BLaER1 (cell line): ENCODE results near the gene COPS6.

Source experiments
- H3K27ac ChIP-seq: shearing (Covaris generic); formaldehyde crosslinking; 2 replicates; pipeline ENCODE4 v1.8.1; 2022
- H3K27me3 ChIP-seq: shearing (Covaris generic); formaldehyde crosslinking; 2 replicates; pipeline ENCODE4 v1.8.1; 2022
- H3K36me3 ChIP-seq: shearing (Covaris generic); formaldehyde crosslinking; 2 replicates; pipeline ENCODE4 v1.8.1; 2022
- H3K4me1 ChIP-seq: shearing (Covaris generic); formaldehyde crosslinking; 2 replicates; pipeline ENCODE4 v1.8.1; 2022
- H3K4me2 ChIP-seq: shearing (Covaris generic); formaldehyde crosslinking; 2 replicates; pipeline ENCODE4 v1.8.1; 2022
- H3K4me3 ChIP-seq: shearing (Covaris generic); formaldehyde crosslinking; 2 replicates; pipeline ENCODE4 v1.8.1; 2022
- H3K9ac ChIP-seq: shearing (Covaris generic); formaldehyde crosslinking; 2 replicates; pipeline ENCODE4 v1.8.1; 2022
- H3K9me3 ChIP-seq: shearing (Covaris generic); formaldehyde crosslinking; 2 replicates; pipeline ENCODE4 v1.8.1; 2022
- H4K20me1 ChIP-seq: shearing (Covaris generic); formaldehyde crosslinking; 2 replicates; pipeline ENCODE4 v1.8.1; 2022
- Cebpa-rat ChIP-seq: shearing (Covaris generic); IDR thresholded peaks from 2 replicates; pipeline ENCODE4 v1.8.1; 2022

COPS6 gene

DNA sequence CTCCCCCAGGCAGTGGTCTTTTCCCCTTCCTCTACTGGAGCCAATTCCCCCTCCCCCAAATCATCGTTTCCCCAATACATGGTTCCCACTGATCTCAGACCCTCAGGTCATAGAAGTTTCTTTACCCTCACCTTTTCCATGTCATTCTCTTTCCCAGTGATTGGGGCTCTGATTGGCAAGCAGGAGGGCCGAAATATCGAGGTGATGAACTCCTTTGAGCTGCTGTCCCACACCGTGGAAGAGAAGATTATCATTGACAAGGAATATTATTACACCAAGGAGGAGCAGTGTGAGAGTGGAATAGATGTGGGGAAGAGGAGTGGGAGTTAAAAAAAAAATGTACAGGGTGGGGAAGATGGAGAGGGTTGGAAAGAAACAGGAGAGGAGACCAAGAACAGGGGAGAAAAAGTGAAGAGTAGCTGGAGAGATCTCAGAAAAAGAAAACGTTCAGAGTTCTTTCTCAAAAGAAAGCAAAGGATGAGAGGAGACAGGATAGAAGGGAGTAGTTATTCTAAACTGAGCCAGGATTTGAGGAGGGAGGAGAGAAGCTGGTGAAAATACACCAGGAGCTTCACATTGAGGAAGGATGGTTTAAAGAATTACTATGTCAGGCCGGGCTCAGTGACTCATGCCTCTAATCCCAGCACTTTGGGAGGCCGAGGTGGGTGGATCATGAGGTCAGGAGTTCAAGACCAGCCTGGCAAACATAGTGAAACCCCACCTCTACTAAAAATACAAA is 858 bp downstream of the COPS6 start:
- no peak for TF ChIP-seq Cebpa-rat
- peaks cover 35% of the 10 kb centered on the region for H3K4me1 ChIP-seq
- peak overlapping the region; percentile 79 for H3K4me2 ChIP-seq
- H3K27ac ChIP-seq = peak overlapping the region; percentile 91
- peaks cover 41% of the 10 kb centered on the region for H4K20me1 ChIP-seq
- no peaks in the 10 kb centered on the region for H3K9me3 ChIP-seq
- no peaks in the 10 kb centered on the region for H3K27me3 ChIP-seq
- peaks cover 48% of the 10 kb centered on the region for H3K36me3 ChIP-seq
- H3K4me3 ChIP-seq = peak overlapping the region; percentile 87
- peak overlapping the region; percentile 96 for H3K9ac ChIP-seq

GRCh38 chr7:100090527-100091410 is 2.0 kb downstream of the COPS6 start:
- Histone ChIP-seq H3K4me3 (no peak overlapping the region), H3K36me3 (peaks cover 60% of the 10 kb centered on the region), H3K27me3 (no peaks in the 10 kb centered on the region), H4K20me1 (peaks cover 52% of the 10 kb centered on the region), H3K9me3 (no peaks in the 10 kb centered on the region), H3K4me1 (peaks cover 40% of the 10 kb centered on the region), H3K9ac (peak overlapping the region; percentile 96; the same call in 1 of the 2 replicates), H3K27ac (no peak overlapping the region), H3K4me2 (peak overlapping the region; percentile 79; the same call in 1 of the 2 replicates)
- no peak for TF ChIP-seq Cebpa-rat

DNA sequence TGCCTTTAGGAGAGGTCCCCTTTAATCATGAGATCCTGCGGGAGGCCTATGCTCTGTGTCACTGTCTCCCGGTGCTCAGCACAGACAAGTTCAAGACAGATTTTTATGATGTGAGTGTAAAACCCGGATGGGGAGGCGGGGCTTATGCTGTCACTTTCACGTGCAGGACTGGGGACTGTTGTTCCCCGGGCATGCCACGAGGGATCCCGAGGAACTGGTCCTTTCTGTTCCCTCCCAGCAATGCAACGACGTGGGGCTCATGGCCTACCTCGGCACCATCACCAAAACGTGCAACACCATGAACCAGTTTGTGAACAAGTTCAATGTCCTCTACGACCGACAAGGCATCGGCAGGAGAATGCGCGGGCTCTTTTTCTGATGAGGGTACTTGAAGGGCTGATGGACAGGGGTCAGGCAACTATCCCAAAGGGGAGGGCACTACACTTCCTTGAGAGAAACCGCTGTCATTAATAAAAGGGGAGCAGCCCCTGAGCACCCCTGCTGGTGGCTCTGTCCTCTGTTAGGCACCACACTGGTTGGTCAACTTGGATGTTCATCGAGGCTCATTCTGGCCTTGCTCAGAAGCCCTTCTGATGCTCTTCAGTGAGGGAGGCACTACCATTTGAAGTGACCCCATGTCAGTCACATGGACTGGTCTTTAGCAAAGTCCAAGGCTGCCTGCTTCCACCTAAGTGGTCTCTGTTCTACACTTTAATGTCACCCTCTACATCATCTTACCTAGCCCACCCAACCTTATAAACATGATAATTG is 2.8 kb downstream of the COPS6 start:
- H3K27ac ChIP-seq = no peak overlapping the region
- H4K20me1 ChIP-seq = peaks cover 60% of the 10 kb centered on the region

GRCh38 chr7:100093054-100093453 is 4.3 kb downstream of the COPS6 start:
- H3K36me3 ChIP-seq = peaks cover 82% of the 10 kb centered on the region
- H3K9ac ChIP-seq = no peak overlapping the region
- peaks cover 51% of the 10 kb centered on the region for H3K4me1 ChIP-seq
- no peaks in the 10 kb centered on the region for H3K27me3 ChIP-seq
- H3K4me2 ChIP-seq = no peak overlapping the region
- no peaks in the 10 kb centered on the region for H3K9me3 ChIP-seq
- H3K4me3 ChIP-seq = no peak overlapping the region
- TF ChIP-seq Cebpa-rat = no peak
- no peak overlapping the region for H3K27ac ChIP-seq
- H4K20me1 ChIP-seq = peaks cover 75% of the 10 kb centered on the region

More for the DNA sequence above, 2.8 kb downstream of the COPS6 start:
- no peaks in the 10 kb centered on the region for H3K27me3 ChIP-seq
- H3K9me3 ChIP-seq = no peaks in the 10 kb centered on the region
- H3K36me3 ChIP-seq = peaks cover 68% of the 10 kb centered on the region
- no peak overlapping the region for H3K9ac ChIP-seq
- peaks cover 47% of the 10 kb centered on the region for H3K4me1 ChIP-seq
- H3K4me2 ChIP-seq = no peak overlapping the region
- no peak overlapping the region for H3K4me3 ChIP-seq
- no peak for TF ChIP-seq Cebpa-rat

DNA sequence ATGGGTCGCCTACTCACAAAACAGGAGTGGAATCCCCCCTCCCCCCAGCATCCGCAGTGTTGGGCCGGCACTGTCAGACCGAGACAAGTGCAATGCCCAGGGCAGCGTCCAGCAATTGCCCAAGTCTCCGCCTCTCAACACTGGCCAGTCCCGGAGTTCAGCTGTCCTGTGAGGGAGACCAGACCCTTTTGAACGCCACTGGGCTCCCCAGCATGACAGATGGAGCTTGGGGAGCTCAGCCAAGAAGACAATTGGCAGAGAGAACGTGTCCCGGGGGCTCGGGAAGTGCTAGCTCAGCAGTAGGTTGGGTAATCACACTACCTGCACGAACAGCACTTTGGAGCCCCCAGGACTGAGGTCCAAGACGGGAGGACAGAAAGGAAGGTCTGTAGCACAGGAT is 4.7 kb downstream of the COPS6 start:
- H3K36me3 ChIP-seq = peaks cover 87% of the 10 kb centered on the region
- H3K4me3 ChIP-seq = no peak overlapping the region
- peaks cover 51% of the 10 kb centered on the region for H3K4me1 ChIP-seq
- H4K20me1 ChIP-seq = peaks cover 79% of the 10 kb centered on the region
- H3K4me2 ChIP-seq = no peak overlapping the region
- H3K9me3 ChIP-seq = no peaks in the 10 kb centered on the region
- H3K9ac ChIP-seq = peak overlapping the region; percentile 28; the same call in 1 of the 2 replicates
- TF ChIP-seq Cebpa-rat = no peak
- no peak overlapping the region for H3K27ac ChIP-seq
- no peaks in the 10 kb centered on the region for H3K27me3 ChIP-seq

- H4K20me1 ChIP-seq = peaks cover 82% of the 10 kb centered on the region
- H3K4me2 ChIP-seq = no peak overlapping the region
- no peaks in the 10 kb centered on the region for H3K27me3 ChIP-seq
- no peak overlapping the region for H3K27ac ChIP-seq
- H3K4me1 ChIP-seq = peaks cover 54% of the 10 kb centered on the region
- H3K36me3 ChIP-seq = peaks cover 92% of the 10 kb centered on the region
- no peak for TF ChIP-seq Cebpa-rat
- H3K9me3 ChIP-seq = no peaks in the 10 kb centered on the region
- peak overlapping the region; percentile 28; the same call in 1 of the 2 replicates for H3K9ac ChIP-seq
- H3K4me3 ChIP-seq = no peak overlapping the region
These were observed 5.2 kb downstream of the COPS6 start for GRCh38 chr7:100093925-100094486.

- Histone ChIP-seq H3K9ac (peak overlapping the region; percentile 59; the same call in 1 of the 2 replicates), H3K9me3 (no peaks in the 10 kb centered on the region), H3K36me3 (peaks cover 97% of the 10 kb centered on the region), H3K27ac (no peak overlapping the region), H3K4me3 (no peak overlapping the region), H4K20me1 (peaks cover 95% of the 10 kb centered on the region), H3K4me2 (no peak overlapping the region), H3K4me1 (peaks cover 52% of the 10 kb centered on the region), H3K27me3 (no peaks in the 10 kb centered on the region)
- TF ChIP-seq Cebpa-rat = no peak
These were observed 6.5 kb downstream of the COPS6 start for GRCh38 chr7:100095289-100095688.

DNA sequence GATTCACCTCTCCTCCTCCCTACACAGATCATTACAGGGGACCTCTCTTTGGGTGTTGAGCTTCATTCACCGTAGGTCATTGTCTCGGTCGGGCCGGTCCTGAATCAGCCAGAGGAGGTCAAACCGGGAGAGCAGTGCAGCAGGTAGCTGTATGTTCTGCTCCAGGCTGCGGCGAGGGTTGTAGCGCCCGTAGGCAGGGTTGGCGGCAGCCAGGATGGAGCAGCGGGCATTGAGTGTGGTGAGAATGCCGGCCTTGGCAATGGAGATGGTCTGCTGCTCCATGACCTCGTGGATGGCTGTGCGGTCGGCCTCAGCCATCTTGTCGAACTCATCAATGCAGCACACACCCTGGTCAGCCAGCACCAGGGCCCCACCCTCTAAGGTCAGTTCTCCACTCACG is 6.9 kb downstream of the COPS6 start:
- Histone ChIP-seq H3K9ac (peak overlapping the region; percentile 59; the same call in 1 of the 2 replicates), H3K27ac (no peak overlapping the region), H3K4me2 (no peak overlapping the region), H3K36me3 (peaks cover 93% of the 10 kb centered on the region), H3K4me1 (peaks cover 48% of the 10 kb centered on the region), H3K9me3 (no peaks in the 10 kb centered on the region), H4K20me1 (peaks cover 95% of the 10 kb centered on the region), H3K27me3 (no peaks in the 10 kb centered on the region), H3K4me3 (no peak overlapping the region)
- no peak for TF ChIP-seq Cebpa-rat

DNA sequence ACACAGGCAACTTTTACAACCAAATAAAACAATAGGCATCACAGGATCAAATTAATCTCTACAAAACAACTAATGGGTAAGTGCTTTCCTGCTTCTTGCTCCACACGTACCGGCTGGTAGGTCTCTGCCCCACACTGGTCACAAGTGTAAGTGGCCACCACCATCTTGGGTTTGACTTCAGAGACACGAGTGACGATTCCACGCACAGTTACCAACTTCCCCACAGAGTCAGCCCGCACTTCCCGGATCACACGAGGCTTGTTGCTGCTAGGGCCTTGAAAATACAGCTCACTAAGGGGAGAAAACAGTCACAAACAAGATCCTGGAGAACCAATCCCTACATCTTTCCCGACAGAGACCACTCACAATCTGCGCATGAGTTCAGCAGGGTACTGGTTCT is 10.1 kb downstream of the COPS6 start:
- no peak for TF ChIP-seq Cebpa-rat
- H3K4me2 ChIP-seq = peak overlapping the region; percentile 87
- no peaks in the 10 kb centered on the region for H3K27me3 ChIP-seq
- H3K4me1 ChIP-seq = peaks cover 55% of the 10 kb centered on the region
- H3K36me3 ChIP-seq = peaks cover 74% of the 10 kb centered on the region
- peak overlapping the region; percentile 99 for H3K27ac ChIP-seq
- H3K9me3 ChIP-seq = no peaks in the 10 kb centered on the region
- peaks cover 63% of the 10 kb centered on the region for H4K20me1 ChIP-seq
- peak overlapping the region; percentile 99 for H3K9ac ChIP-seq
- H3K4me3 ChIP-seq = peak overlapping the region; percentile 91
